Smooth muscle cell (in vitro differentiated cells): Measurements from ENCODE around the gene HNF1A. TPM values are rescaled to one million over a fixed set of nuclear protein-coding genes. Genes with fewer than 3 reads are reported as not detected.

ENCODE experiments used
- DNase-seq: peaks from one replicate; lab custom pipeline; 2025; ENCODE audit not compliant: unreplicated experiment; lab: John Stamatoyannopoulos, UW
- H2AFZ ChIP-seq: fragments of 200-600 bp; sonication (generic); 2 replicates; pipeline ENCODE4 v1.6.0; 2016; ENCODE audit warnings: antibody characterized with exemption, low read depth, mild to moderate bottlenecking
- H3F3A ChIP-seq: fragments of 200-600 bp; sonication (generic); 2 replicates; pipeline ENCODE4 v1.6.0; 2017; ENCODE audit warnings: antibody characterized with exemption, low read depth
- H3K27ac ChIP-seq: fragments of 200-600 bp; sonication (generic); 2 replicates; pipeline ENCODE4 v1.5.1; 2016; ENCODE audit warnings: low read depth, mild to moderate bottlenecking
- H3K27me3 ChIP-seq: fragments of 200-600 bp; sonication (generic); 2 replicates; pipeline ENCODE4 v1.6.1; 2016; ENCODE audit warnings: low read depth, mild to moderate bottlenecking
- H3K36me3 ChIP-seq: fragments of 200-600 bp; sonication (generic); 2 replicates; pipeline ENCODE4 v1.5.1; 2016; ENCODE audit warnings: low read depth
- H3K4me1 ChIP-seq: fragments of 200-600 bp; sonication (generic); 2 replicates; pipeline ENCODE4 v1.5.1; 2016; ENCODE audit warnings: low read depth
- H3K4me2 ChIP-seq: fragments of 200-600 bp; sonication (generic); 2 replicates; pipeline ENCODE4 v1.6.0; 2016; ENCODE audit warnings: mild to moderate bottlenecking
- H3K4me3 ChIP-seq: fragments of 200-600 bp; sonication (generic); 2 replicates; pipeline ENCODE4 v1.5.1; 2016; ENCODE audit warnings: mild to moderate bottlenecking
- H3K79me2 ChIP-seq: fragments of 200-600 bp; sonication (generic); 2 replicates; pipeline ENCODE4 v1.6.0; 2016; ENCODE audit warnings: low read depth, mild to moderate bottlenecking
- H3K9ac ChIP-seq: fragments of 200-600 bp; sonication (generic); 2 replicates; pipeline ENCODE4 v1.6.0; 2016; ENCODE audit warnings: low read depth
- H3K9me3 ChIP-seq: fragments of 200-600 bp; sonication (generic); replicated peaks from 2 replicates; pipeline ENCODE4 v1.5.1; 2016; ENCODE audit warnings: low read depth
- H4K20me1 ChIP-seq: fragments of 200-600 bp; sonication (generic); 2 replicates; pipeline ENCODE4 v1.6.0; 2016; ENCODE audit warnings: low read depth
- WGBS: methylation state at CpG from one replicate; pipeline ENCODE4 v1.1.7; 2016; ENCODE audit warnings: low lambda C conversion rate; 5-methylcytosine and 5-hydroxymethylcytosine counted together
- polyA plus RNA-seq: library from polyadenylated mRNA; unstranded; fragments of >200 nt; fragmentation: Nextera tagmentation; extraction: Ambion mirVana; gene quantifications from 2 replicates; pipeline ENCODE4 v1.2.1, GENCODE V29; 2016
- total RNA-seq: library from RNA; depleted of rRNA; stranded (reverse); fragments of >200 nt; gene quantifications from 2 replicates; pipeline ENCODE4 v1.2.3, GENCODE V29; 2014
- TF ChIP-seq, protein P1 (sequence below): fragments of 200-600 bp; sonication (generic); IDR thresholded peaks from 2 replicates; pipeline ENCODE4 v1.5.1; 2017; ENCODE audit warnings: borderline replicate concordance, mild to moderate bottlenecking, antibody characterized with exemption; ENCODE audit not compliant: insufficient read depth, poor library complexity, severe bottlenecking

The HNF1A gene
- total and polyA plus RNA-seq, 2 experiments from 2014 or later: 0.09 TPM; not detected in 1

DNA sequence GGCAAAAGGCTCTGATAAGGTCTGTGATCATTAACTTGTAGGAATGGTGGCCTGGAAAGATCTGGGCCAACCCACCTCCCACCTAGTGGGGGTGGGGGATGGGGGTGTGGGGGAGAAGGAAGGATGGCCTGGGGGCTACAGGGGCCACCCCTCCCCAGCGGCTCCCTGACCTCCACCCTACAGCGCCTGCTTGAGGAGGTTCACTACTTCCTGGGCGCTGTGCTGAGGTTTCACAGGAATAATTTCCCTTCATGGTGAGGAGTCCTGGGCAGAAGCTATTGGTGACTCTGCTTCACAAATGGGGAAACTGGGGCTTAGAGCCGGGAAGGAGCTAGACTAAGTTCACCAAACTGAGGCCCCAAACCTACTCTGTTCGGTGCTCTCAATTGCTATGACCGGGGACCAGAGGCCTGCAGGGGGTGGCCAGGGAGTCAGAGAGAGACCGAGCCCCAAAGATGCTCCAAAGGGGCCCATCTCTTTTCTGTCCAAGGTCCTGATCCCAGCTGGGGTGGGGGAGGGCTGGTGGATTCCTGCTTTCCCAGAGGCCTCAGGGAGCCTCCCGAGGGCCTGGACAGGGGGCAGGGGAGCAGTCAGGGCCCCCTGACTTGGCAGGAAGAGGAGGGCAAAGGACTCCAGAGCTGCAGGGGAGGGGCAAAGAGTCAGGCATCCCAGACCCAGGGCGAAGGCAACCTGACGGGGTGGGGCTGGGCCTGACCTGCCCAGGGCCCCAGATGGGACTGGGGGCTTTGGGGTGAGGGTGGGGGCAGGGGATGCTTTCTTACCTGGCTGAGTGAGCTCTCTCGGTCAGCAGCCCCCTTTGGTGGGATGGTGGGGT, 1.7 kb downstream of the HNF1A start:
- H3K27ac ChIP-seq: no peak overlapping the region
- no peaks in the 10 kb centered on the region for H3K79me2 ChIP-seq
- H3K4me3 ChIP-seq: peak overlapping the region; percentile 45

DNA sequence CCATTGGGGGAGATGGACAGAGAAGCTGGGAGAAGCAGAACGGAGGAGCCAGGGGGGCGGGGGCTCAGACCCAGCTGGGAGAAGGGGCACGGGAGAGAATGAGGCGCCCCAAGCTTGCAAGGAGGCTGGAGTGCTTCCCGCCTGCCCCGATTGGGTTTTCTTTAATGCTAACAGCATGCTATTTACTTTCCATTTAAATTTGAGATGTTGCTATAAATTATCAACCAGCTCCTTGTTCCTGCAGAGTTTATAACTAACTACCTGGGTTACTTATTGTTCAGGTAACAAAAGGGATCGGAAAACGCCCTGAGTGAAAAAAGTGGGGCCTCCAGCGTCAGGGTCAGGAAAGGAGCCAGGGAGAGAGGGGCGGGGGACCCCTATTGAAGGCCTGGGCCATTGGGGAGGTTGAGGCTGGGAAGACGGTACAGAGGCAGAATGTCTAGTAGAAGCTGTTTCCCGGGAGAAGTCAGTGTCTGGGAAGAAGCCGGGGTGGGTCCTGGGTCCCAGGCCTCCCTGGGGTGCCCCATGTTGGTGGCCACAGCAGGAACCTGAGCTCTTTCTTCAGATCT, 2.5 kb downstream of the HNF1A start:
- Histone ChIP-seq H3K79me2 (no peaks in the 10 kb centered on the region), H3F3A (no peaks in the 10 kb centered on the region), H4K20me1 (no peaks in the 10 kb centered on the region), H3K9ac (no peak overlapping the region), H3K9me3 (no peaks in the 10 kb centered on the region), H3K27me3 (no peaks in the 10 kb centered on the region), H3K4me3 (peak overlapping the region; percentile 45), H3K27ac (no peak overlapping the region), H2AFZ (no peak overlapping the region), H3K36me3 (no peaks in the 10 kb centered on the region), H3K4me1 (no peaks in the 10 kb centered on the region), H3K4me2 (no peak overlapping the region)
- DNase-seq: no peak
- TF ChIP-seq, protein P1, sequence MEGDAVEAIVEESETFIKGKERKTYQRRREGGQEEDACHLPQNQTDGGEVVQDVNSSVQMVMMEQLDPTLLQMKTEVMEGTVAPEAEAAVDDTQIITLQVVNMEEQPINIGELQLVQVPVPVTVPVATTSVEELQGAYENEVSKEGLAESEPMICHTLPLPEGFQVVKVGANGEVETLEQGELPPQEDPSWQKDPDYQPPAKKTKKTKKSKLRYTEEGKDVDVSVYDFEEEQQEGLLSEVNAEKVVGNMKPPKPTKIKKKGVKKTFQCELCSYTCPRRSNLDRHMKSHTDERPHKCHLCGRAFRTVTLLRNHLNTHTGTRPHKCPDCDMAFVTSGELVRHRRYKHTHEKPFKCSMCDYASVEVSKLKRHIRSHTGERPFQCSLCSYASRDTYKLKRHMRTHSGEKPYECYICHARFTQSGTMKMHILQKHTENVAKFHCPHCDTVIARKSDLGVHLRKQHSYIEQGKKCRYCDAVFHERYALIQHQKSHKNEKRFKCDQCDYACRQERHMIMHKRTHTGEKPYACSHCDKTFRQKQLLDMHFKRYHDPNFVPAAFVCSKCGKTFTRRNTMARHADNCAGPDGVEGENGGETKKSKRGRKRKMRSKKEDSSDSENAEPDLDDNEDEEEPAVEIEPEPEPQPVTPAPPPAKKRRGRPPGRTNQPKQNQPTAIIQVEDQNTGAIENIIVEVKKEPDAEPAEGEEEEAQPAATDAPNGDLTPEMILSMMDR: no peak
- WGBS: 95% methylated on average over 10 of the region's 13 CpGs

More for the DNA sequence above, 1.7 kb downstream of the HNF1A start:
- H3K27me3 ChIP-seq: no peaks in the 10 kb centered on the region
- H2AFZ ChIP-seq: no peak overlapping the region
- H3K9ac ChIP-seq: no peak overlapping the region
- H3K36me3 ChIP-seq: no peaks in the 10 kb centered on the region
- TF ChIP-seq, protein P1: no peak
- H3K9me3 ChIP-seq: no peaks in the 10 kb centered on the region
- no peaks in the 10 kb centered on the region for H3K4me1 ChIP-seq
- no peaks in the 10 kb centered on the region for H4K20me1 ChIP-seq
- H3F3A ChIP-seq: no peaks in the 10 kb centered on the region
- DNase-seq: no peak
- WGBS: 85% methylated on average over 8 of the region's 11 CpGs
- H3K4me2 ChIP-seq: no peak overlapping the region

DNA sequence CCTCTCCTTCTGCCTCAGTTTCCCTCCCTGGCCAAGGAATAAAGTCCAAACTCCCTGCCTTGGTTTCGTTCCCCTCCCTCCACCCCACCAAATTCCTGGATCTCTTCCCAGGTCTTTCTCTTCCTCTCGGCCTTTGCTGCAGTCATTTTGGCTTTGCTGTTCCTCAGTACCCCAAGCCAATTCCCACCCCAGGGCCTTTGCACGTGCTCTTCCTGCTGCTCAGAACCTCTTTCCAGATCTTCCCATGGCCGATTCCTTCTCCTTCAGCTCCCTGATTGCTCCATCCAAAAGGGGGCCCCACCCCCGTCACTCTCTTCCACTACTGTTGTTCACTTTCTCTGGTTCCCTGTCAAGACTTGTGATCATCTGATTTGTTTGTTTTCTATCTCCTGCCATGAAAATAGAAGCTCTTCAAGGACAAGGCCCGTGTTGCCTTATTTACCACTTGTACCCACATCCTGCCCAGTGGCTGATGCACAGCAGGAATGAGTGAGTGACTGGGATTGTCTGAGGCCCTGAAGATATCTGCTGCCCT, 3.1 kb downstream of the HNF1A start:
- no peak for DNase-seq
- TF ChIP-seq, protein P1: no peak
- Histone ChIP-seq H3K4me3 (no peak overlapping the region), H3K9me3 (no peaks in the 10 kb centered on the region), H3K36me3 (no peaks in the 10 kb centered on the region), H3K79me2 (no peaks in the 10 kb centered on the region), H3K27ac (no peak overlapping the region), H4K20me1 (no peaks in the 10 kb centered on the region), H3K4me2 (no peak overlapping the region), H3F3A (no peaks in the 10 kb centered on the region), H3K9ac (no peak overlapping the region), H2AFZ (no peak overlapping the region), H3K4me1 (no peaks in the 10 kb centered on the region), H3K27me3 (no peaks in the 10 kb centered on the region)
- WGBS: 88% methylated on average over 6 of the region's 6 CpGs
